ENCODE measurements around the gene SHB.

DNA sequence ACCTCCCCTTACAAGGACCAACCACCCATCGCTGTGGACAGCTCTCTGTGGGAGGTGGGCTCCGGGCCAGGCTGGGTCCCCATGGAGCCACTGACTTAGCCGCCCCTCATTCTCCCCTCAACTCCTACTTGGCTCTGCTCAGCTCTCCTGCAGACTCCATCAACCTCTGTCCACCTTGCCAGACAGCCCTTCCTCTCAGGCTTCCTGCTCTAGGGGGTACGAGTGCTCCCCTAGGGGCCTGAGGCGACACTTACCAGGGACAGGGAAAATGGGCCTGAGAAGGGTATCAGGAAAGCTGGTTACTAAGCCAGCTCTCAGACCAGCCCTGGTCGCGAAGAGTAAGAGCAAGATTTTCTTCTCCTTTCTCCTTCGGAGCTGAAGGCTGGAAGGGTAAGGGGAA, 43.9 kb downstream of the SHB start:
- TF ChIP-seq, protein P1, sequence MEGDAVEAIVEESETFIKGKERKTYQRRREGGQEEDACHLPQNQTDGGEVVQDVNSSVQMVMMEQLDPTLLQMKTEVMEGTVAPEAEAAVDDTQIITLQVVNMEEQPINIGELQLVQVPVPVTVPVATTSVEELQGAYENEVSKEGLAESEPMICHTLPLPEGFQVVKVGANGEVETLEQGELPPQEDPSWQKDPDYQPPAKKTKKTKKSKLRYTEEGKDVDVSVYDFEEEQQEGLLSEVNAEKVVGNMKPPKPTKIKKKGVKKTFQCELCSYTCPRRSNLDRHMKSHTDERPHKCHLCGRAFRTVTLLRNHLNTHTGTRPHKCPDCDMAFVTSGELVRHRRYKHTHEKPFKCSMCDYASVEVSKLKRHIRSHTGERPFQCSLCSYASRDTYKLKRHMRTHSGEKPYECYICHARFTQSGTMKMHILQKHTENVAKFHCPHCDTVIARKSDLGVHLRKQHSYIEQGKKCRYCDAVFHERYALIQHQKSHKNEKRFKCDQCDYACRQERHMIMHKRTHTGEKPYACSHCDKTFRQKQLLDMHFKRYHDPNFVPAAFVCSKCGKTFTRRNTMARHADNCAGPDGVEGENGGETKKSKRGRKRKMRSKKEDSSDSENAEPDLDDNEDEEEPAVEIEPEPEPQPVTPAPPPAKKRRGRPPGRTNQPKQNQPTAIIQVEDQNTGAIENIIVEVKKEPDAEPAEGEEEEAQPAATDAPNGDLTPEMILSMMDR (conservative IDR thresholded peaks at IDR 0.05), result no peak
- no peak for TF ChIP-seq EZH2 (IDR thresholded peaks at IDR 0.05; ENCODE audit: low read depth)
